Bronchial epithelial cell (primary cell): ENCODE results near the gene KDM4D. TPM values are rescaled to one million over a fixed set of nuclear protein-coding genes. Genes with fewer than 3 reads are reported as not detected.

Experiments used
- DNase-seq: peaks from one replicate; pipeline ENCODE4 v3.0.0-alpha.2; 2010; ENCODE audit warnings: low read depth
- FAIRE-seq: peaks from 2 replicates; lab custom pipeline; 2011; peaks lifted over from hg19 to GRCh38; lab: Jason Lieb, UNC
- H3K27me3 ChIP-seq: 2 replicates; pipeline ENCODE4 v1.5.1; 2011; ENCODE audit warnings: low read length; ENCODE audit not compliant: control insufficient read depth, insufficient read depth
- H3K36me3 ChIP-seq: 2 replicates; pipeline ENCODE4 v1.5.1; 2011; ENCODE audit warnings: low read length; ENCODE audit not compliant: control insufficient read depth, insufficient read depth
- H3K4me3 ChIP-seq: 2 replicates; pipeline ENCODE4 v1.5.1; 2011; ENCODE audit warnings: mild to moderate bottlenecking, low read depth, low read length, control low read depth
- CTCF ChIP-seq: IDR thresholded peaks from 2 replicates; pipeline ENCODE4 v1.5.1; 2011; ENCODE audit warnings: mild to moderate bottlenecking, moderate library complexity, low read length, control low read depth, inconsistent platforms; ENCODE audit not compliant: insufficient read depth, severe bottlenecking
- total RNA-seq: library from RNA; depleted of rRNA; stranded (reverse); fragments of >200 nt; gene quantifications from 2 replicates; pipeline ENCODE4 v1.2.1, GENCODE V29; 2014

KDM4D gene
- total RNA-seq, 1 donor from 2014 or later: 0.53 TPM

GRCh38 chr11:94948070-94948617 lies 25.4 kb upstream of the KDM4D start:
- DNase-seq: no peak
- no peaks in the 10 kb centered on the region for H3K36me3 ChIP-seq
- no peak for TF ChIP-seq CTCF
- FAIRE-seq: no peak
- no peak overlapping the region for H3K4me3 ChIP-seq
- no peaks in the 10 kb centered on the region for H3K27me3 ChIP-seq

GRCh38 chr11:94954753-94955152 lies 18.8 kb upstream of the KDM4D start:
- FAIRE-seq (no peak), DNase-seq (no peak)
- no peak for TF ChIP-seq CTCF
- Histone ChIP-seq H3K27me3 (no peaks in the 10 kb centered on the region), H3K4me3 (no peak overlapping the region), H3K36me3 (no peaks in the 10 kb centered on the region)

- Histone ChIP-seq H3K27me3 (no peaks in the 10 kb centered on the region), H3K4me3 (no peak overlapping the region), H3K36me3 (no peaks in the 10 kb centered on the region)
- TF ChIP-seq CTCF: no peak
- FAIRE-seq: no peak
- no peak for DNase-seq
These were observed 16.5 kb upstream of the KDM4D start for GRCh38 chr11:94956963-94957362.

- FAIRE-seq (no peak), DNase-seq (peak; percentile 26)
- TF ChIP-seq CTCF: no peak
- no peaks in the 10 kb centered on the region for H3K27me3 ChIP-seq
- H3K4me3 ChIP-seq: no peak overlapping the region
- H3K36me3 ChIP-seq: no peaks in the 10 kb centered on the region
These were observed 15.3 kb upstream of the KDM4D start for GRCh38 chr11:94958121-94958696.

GRCh38 chr11:94959179-94959578 lies 14.3 kb upstream of the KDM4D start:
- no peaks in the 10 kb centered on the region for H3K36me3 ChIP-seq
- TF ChIP-seq CTCF: no peak

GRCh38 chr11:94960488-94960887 lies 13.0 kb upstream of the KDM4D start:
- H3K27me3 ChIP-seq: no peaks in the 10 kb centered on the region
- H3K36me3 ChIP-seq: peaks cover 7% of the 10 kb centered on the region
- FAIRE-seq (no peak), DNase-seq (no peak)
- no peak overlapping the region for H3K4me3 ChIP-seq
- TF ChIP-seq CTCF: no peak

More at GRCh38 chr11:94959179-94959578, 14.3 kb upstream of the KDM4D start:
- H3K27me3 ChIP-seq: no peaks in the 10 kb centered on the region
- DNase-seq (no peak), FAIRE-seq (no peak)
- no peak overlapping the region for H3K4me3 ChIP-seq
